Kidney epithelial cell (primary cell): ENCODE measurements around the gene PADI2. TPM values are rescaled to one million over a fixed set of nuclear protein-coding genes. Genes with fewer than 3 reads are reported as not detected.

Experiments used
- DNase-seq: peaks from one replicate; pipeline ENCODE4 v3.0.0-alpha.2; 2010; ENCODE audit warnings: low read depth
- H3K27me3 ChIP-seq: 2 replicates; pipeline ENCODE4 v1.6.0; 2011; ENCODE audit warnings: low read length; ENCODE audit not compliant: control insufficient read depth, insufficient read depth
- H3K36me3 ChIP-seq: 2 replicates; pipeline ENCODE4 v1.5.1; 2011; ENCODE audit warnings: low read length; ENCODE audit not compliant: control insufficient read depth, insufficient read depth
- H3K4me3 ChIP-seq: 2 replicates; pipeline ENCODE4 v1.5.1; 2011; ENCODE audit warnings: low read depth, mild to moderate bottlenecking, control low read depth, low read length
- CTCF ChIP-seq: IDR thresholded peaks from 2 replicates; pipeline ENCODE4 v1.5.1; 2011; ENCODE audit warnings: mild to moderate bottlenecking, moderate library complexity, low read length, control low read depth, inconsistent platforms; ENCODE audit not compliant: insufficient read depth, poor library complexity, severe bottlenecking
- total RNA-seq: library from RNA; depleted of rRNA; stranded (reverse); fragments of >200 nt; gene quantifications from 2 replicates; pipeline ENCODE4 v1.2.3, GENCODE V29; 2015

Gene PADI2
- total RNA-seq, 1 donor from 2014 or later: 8.1 TPM

GRCh38 chr1:17023573-17023972, 95.7 kb downstream of the PADI2 start:
- no peak for DNase-seq
- TF ChIP-seq CTCF: no peak
- peaks cover 7% of the 10 kb centered on the region for H3K36me3 ChIP-seq
- no peaks in the 10 kb centered on the region for H3K27me3 ChIP-seq
- no peak overlapping the region for H3K4me3 ChIP-seq

- H3K36me3 ChIP-seq: peaks cover 7% of the 10 kb centered on the region
- no peaks in the 10 kb centered on the region for H3K27me3 ChIP-seq
- TF ChIP-seq CTCF: no peak
- H3K4me3 ChIP-seq: no peak overlapping the region
- DNase-seq: no peak
These were observed 96.1 kb downstream of the PADI2 start for GRCh38 chr1:17023102-17023501.

- DNase-seq: no peak
- TF ChIP-seq CTCF: no peak
- H3K36me3 ChIP-seq: peaks cover 7% of the 10 kb centered on the region
- H3K4me3 ChIP-seq: no peak overlapping the region
- H3K27me3 ChIP-seq: no peaks in the 10 kb centered on the region
These were observed 97.4 kb downstream of the PADI2 start for GRCh38 chr1:17021896-17022295.

GRCh38 chr1:17020502-17020901, 98.7 kb downstream of the PADI2 start:
- no peak overlapping the region for H3K4me3 ChIP-seq
- TF ChIP-seq CTCF: no peak
- H3K27me3 ChIP-seq: no peaks in the 10 kb centered on the region
- peaks cover 5% of the 10 kb centered on the region for H3K36me3 ChIP-seq
- no peak for DNase-seq

- TF ChIP-seq CTCF: no peak
- H3K36me3 ChIP-seq: peaks cover 5% of the 10 kb centered on the region
- no peaks in the 10 kb centered on the region for H3K27me3 ChIP-seq
- no peak overlapping the region for H3K4me3 ChIP-seq
- no peak for DNase-seq
These were observed 100.4 kb downstream of the PADI2 start for GRCh38 chr1:17018849-17019248.

- Histone ChIP-seq H3K4me3 (no peak overlapping the region), H3K27me3 (no peaks in the 10 kb centered on the region), H3K36me3 (peaks cover 5% of the 10 kb centered on the region)
- no peak for TF ChIP-seq CTCF
- DNase-seq: no peak
These were observed 101.8 kb downstream of the PADI2 start for GRCh38 chr1:17017435-17017834.
